ENCODE results near the gene EPB42. TPM values are rescaled to one million over a fixed set of nuclear protein-coding genes. Genes with fewer than 3 reads are reported as not detected.

Gene EPB42
- total RNA-seq = not detected in 2 replicates

GRCh38 chr15:43220991-43221403 lies at the start of gene EPB42:
EPB42 (minus strand) TSS chr15:43221018; CDS start chr15:43220825, 193 bp downstream.

GRCh38 chr15:43266834-43267233 lies 46.0 kb upstream of the EPB42 start, which contains the start of gene TGM5:
TGM5 (minus strand) TSS chr15:43266928; CDS start chr15:43266849, 79 bp downstream.

GRCh38 chr15:43185157-43186002 lies 35.4 kb downstream of the EPB42 start, which contains the start of gene CCNDBP1:
CCNDBP1 (plus strand) TSS chr15:43185403; CDS start chr15:43185499, 96 bp downstream.

Other genes with a start within 250 kb of the EPB42 start
- 20.7 and 43.2 TPM in 2 replicates for gene UBR1, start 115.0 kb downstream of the EPB42 start, total RNA-seq
- 12.5 and 20.2 TPM in 2 replicates for gene TMEM62, start 87.4 kb downstream of the EPB42 start, total RNA-seq
- 69.1 and 102 TPM in 2 replicates for gene CCNDBP1, start 35.6 kb downstream of the EPB42 start, total RNA-seq
- not detected in 2 replicates for gene TGM5, start 45.9 kb upstream of the EPB42 start, total RNA-seq
- not detected in 2 replicates for gene TGM7, start 81.2 kb upstream of the EPB42 start, total RNA-seq
- 3.6 and 9.5 TPM in 2 replicates for gene LCMT2, start 109.6 kb upstream of the EPB42 start, total RNA-seq
- 12.5 and 15.7 TPM in 2 replicates for gene ZSCAN29, start 150.0 kb upstream of the EPB42 start, total RNA-seq
- 7.0 and 12.5 TPM in 2 replicates for gene TUBGCP4, start 150.1 kb upstream of the EPB42 start, total RNA-seq